GM19025 (cell line): ENCODE results near the gene AGK.
"Not testable (repeated sequence)": the region's sequence is repeated elsewhere in the genome, so short reads cannot be mapped to it uniquely, and the experiment has no call there.

Source experiments
- ATAC-seq: cut with Tn5 transposase; IDR thresholded peaks from one replicate; pipeline ENCODE4 v1.9.1; 2021; ENCODE audit warnings: mild to moderate bottlenecking, low read depth, moderate library complexity; ENCODE audit not compliant: unreplicated experiment

The AGK gene

DNA sequence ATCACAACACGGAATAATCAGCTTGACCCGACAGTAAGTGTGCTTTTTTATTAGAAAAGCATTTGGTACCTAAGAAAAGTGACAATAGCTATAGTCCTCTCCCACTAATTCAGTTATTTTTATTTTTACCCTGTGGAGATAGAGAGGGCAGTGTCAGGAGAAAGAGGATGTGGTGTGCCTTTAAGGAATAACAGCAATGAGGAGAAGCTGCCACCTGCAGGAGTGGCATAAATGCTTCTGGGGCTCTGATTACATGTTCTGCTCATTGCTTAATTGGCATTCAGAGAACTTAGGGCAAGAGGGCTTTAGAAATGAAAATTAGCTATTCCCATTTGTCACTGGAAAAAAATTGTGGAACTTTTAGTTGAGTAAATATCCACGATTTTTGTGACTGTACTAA, 90.7 kb downstream of the AGK start:
- no peak for ATAC-seq

DNA sequence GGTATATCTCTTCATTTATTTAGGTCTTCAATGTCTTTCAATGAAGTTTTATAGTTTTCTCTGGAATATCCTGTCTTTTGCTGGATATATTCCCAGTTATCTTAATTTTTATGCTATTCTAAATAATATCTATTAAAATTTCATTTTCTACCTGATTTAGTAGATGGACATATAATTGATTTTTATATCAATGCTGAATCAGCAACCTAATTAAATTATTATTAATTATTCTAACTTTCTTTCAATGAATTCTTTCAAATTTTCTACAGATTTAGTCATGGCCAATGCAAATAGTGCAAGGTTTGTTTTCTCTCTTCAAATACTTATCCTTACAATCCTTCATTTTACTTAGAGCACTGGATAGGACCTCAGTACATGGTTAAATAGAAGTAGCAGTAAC, 94.0 kb downstream of the AGK start:
- ATAC-seq: no peak

DNA sequence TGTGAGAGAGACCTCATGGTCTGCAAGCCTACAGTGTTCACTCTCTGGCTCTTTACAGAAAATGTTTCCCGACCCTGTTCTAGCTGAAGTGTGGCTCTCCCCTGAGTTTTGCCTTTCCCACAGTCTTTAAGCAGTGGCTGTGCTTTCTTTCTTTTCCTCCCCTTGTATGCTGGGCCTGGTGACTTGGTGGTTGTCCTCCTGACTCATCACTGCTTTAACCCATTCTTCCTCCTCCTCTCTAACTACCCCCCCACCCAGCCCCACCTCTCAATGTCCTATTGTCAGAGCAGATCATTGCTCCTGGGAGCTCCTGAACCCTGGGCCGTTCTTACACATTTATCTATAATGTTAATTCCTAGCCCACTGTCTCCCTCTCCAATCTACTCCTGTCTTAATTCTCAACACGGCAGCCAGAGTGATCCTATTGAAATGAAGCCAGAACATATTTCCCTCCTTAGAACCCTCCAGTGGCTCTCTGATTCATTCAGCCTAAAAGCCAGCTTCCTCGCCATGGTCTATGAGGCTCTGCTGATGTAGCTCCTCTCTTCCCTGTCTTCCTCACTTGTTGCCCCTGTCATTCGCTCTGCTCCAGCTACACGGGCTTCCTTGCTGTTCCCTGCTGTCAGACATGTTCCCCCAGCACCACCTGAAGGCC, 95.7 kb downstream of the AGK start:
- ATAC-seq: no peak

DNA sequence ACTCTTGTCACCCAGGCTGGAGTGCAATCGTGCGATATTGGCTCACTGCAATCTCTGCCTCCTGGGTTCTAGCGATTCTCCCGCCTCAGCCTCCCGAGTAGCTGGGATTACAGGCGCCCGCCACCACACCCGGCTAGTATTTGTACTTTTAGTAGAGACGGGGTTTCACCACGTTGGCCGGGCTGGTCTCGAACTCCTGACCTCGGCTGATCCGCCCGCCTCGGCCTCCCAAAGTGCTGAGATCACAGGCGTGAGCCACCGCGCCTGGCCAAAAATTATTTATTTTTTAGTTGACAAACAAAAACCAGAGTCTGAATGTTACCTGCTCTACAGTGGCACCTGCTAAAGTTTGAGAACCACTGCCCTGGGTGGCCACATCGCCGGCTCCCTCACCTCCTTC, 96.5 kb downstream of the AGK start:
- ATAC-seq: not testable (repeated sequence)

DNA sequence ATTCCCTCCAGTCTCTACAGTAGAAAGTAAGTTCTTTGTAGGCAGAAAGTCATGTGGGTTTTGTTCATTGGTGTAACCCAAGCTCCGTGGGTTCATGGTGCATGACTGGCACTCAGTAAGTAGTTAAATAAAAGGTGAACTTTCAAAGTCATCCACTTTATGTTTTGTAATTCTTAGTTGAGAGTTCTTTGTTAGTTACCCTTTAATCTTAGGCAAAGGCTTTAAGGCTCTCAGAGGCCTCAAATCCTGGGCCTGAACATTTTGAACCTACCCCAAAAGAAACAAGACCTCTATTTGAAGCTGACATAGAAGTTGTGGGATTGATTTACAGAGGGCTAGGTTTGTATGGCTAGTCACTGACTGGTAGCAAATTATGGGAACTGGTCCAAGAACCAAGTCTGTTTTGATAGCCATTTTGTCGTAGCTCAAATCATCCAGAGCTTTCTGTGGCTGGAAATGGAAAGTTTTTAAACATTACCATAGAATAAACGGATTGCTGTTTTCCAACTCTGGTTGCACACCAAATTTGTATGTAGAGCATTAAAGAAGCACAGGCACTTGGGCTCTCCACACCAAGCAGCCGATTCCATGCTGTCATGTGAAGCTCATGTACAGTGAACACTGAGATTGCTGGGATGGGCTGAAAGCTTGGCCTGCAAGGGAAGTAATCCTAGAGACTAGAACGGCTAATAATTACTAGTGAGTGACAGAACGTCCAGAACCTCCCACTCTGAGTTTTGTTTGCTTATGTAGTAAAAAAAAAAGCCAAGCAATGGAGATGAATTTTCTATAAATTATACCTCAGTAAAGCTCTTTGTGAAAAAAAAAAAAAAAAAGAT, 97.3 kb downstream of the AGK start:
- no peak for ATAC-seq

DNA sequence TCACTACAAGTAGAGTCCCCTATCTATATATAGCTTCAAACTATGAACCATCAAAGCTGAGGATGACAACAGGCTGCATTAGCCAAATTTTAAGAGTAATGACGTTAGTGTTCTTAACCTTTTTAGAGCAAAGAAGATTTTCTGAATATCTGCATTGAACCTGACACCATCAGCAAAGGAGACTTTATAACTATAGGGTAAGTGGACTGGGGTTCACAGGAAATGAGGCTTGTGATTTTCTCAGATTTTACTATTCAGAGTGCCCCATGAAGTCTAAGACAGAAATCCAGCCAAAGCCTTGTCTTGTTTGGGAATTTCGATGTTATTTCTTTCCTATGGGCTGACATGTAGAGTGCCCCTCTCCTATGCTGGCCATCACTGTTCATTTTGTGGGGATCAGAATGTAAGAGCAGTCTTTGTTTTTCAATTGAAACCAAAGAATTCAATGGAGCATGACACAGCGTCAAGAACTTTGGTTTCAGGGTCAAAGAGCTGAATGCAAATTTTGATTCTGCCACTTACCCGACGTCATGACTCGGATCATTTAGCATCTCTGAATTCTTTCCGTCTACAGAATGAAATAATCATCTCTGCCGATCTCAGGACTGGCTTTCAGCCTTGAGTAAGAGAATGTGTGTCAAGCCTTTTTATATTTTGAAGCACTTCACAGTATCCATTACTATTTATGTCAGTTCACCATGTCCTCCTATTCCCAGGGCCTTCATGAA, 98.1 kb downstream of the AGK start:
- ATAC-seq: peak; percentile 76

DNA sequence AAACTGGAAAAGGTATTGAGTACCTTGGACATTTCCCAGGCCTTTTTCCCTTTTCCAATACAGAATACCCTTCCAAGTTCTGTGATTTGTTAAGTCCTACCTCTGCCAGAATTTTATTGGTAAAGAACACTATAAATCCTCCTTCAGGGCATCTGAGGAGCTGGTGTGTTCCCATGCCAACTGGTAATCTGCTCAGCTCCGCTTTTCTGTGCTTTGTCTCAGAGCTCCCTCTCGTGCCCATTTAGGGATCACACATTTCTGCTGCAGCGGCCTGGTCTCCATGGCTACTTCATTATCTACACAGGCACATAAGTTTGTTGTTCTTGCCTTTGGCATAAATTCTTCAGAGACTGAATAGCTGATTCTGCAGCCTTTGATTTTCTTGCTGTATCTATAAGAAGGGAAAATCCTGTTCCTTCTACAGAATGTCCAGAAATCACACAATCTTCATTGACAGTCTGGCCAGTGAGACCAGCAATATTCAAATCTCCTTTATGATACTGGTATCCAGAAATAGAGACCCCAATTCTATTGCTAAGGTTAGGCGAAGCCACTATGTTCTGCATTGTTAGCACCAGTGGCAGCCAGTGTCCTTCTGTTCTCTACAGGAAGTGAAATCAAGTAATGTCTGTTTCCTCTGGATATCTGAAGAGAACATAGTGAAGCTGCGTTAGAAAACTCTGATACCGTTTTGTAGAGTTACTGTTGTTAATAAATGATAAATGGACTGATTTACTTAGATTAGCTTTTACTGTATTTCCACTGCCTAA, 98.8 kb downstream of the AGK start:
- ATAC-seq: peak; percentile 63

DNA sequence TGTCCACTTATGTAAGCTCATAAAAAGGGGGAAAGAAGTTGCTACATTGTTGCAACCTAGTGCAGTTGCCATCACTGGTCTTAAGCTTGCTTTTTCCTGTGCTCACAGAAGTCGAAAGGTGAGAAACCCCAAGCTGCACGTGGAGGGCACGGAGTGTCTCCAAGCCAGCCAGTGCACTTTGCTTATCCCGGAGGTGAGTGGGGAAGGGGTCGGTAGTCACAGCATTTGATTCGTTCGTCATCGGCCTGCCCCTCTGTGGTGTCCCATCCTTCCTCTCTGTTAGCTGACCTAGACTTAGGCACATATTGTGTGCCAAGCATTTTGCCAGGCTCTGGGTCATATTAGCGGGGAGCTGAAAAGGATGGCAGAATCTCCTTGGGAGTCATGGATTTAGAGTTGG, 100.2 kb downstream of the AGK start:
- no peak for ATAC-seq

DNA sequence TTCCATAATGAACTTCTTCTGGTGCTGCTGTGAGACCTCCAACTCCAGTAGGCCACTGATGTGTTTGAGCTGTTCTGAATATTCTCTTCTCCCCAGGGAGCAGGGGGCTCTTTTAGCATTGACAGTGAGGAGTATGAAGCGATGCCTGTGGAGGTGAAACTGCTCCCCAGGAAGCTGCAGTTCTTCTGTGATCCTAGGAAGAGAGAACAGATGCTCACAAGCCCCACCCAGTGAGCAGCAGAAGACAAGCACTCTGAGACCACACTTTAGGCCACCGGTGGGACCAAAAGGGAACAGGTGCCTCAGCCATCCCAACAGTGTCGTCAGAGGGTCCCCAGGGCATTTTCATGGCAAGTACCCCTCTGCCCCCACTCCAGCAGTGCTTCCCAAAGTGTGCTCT, 101.5 kb downstream of the AGK start:
- no peak for ATAC-seq

DNA sequence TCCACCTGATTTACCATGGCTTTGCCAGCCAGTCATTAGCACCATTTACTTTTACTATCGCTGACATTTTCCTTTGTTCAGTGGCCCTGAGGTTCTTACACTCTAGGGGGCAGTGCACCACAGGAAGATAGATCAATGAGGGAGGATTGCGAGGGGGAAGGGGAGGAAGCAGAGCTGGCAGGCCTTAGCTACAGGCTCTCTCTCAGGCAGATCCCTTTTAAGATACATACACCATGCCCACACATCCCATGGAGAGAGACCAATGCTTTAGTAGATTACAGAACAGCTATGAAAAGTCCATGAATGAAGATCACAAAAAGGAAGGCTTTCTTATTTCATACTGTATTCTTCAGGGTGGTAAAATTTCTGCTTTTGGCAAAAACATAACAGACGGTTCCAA, 103.3 kb downstream of the AGK start:
- ATAC-seq: peak; percentile 45

DNA sequence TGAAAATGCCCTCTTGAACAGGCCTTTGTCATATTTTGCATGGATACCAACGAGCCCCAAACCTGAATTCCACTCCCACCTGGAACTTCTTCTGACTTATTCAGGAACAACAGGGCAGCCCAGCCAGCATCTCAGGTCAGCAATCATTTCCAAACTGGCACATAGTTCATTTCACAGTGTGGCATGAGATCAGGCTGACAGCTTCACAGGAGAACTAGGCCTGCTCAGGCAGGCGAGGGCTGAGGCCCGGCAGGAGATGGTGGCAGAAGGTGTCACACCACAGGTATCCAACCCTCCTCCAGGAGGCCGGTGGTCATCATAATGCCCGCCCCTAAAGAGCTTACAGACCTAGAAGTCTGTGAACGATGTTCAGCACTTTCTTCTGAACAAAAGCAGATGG, 108.3 kb downstream of the AGK start:
- no peak for ATAC-seq

DNA sequence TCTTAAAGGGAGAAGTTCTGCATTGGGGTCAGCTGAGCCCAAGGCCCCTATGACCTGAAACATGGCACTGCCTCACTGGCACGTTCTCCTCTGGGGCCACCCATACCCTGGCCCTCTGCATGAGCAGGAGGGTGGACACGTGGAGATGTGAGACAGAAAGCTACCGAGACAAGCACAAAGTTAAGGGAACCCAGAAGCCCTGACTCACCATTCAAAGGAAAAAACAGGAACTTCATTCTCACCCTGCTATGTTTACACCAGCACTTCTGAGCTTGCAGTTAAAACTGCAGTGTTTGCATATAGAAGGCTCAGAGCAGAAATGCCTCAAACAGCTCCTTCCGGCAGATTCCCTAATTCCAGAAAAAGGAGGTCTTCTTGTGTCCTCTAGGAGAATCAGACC, 109.0 kb downstream of the AGK start:
- no peak for ATAC-seq

DNA sequence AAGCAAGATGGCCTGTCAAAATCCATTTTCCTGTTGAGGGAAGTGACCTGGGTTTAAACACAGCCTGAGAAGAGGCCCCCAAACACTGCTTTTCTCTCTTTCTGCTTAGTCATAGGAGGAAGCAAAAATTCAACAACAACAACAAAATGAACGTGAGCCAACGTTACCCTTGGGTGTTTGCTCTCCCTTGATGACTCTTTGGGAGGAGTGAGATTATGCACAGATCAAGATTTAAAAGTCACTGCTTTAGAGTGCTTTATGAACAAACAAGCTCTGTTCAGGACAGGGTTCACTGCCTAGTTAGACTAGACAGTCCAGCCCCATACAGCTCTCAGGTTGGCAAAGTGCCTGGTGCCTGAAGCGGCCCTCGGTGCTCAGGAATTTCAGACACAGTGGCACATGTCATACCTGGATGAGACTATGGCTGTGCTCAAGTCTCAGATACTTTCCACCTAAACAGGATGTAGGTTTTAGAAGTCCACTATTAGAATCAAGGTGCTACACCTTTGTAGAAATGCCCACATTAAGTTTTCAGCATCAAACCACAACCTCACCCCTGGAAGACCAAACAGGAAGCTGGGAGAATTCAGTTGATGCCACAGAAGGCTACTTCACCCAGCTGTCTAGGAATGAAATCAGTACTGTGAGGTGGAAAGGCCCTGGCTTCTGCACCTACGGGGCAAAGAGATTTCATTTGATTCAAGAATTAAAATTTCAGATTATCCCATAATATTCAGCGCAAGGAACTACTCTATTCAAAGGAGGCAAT, 112.1 kb downstream of the AGK start:
- no peak for ATAC-seq

DNA sequence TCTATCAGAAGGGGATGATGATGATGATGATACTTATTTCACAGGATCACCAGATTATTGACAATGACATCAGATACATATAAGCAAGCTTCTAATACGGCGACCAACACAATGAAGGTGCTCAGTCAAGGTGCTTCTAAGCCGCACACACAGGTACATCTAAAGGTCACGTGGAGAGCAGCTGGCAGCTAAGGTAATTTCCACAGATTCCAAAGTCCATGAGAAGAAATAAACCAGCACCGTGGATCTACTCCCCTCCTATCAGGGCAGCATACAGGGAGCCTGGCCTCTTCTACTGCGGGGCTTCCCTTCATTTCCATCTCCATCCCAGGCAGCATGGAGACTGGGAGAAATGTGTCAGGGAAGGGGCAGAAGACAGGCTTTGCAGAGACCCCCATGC, 113.2 kb downstream of the AGK start:
- ATAC-seq: no peak

DNA sequence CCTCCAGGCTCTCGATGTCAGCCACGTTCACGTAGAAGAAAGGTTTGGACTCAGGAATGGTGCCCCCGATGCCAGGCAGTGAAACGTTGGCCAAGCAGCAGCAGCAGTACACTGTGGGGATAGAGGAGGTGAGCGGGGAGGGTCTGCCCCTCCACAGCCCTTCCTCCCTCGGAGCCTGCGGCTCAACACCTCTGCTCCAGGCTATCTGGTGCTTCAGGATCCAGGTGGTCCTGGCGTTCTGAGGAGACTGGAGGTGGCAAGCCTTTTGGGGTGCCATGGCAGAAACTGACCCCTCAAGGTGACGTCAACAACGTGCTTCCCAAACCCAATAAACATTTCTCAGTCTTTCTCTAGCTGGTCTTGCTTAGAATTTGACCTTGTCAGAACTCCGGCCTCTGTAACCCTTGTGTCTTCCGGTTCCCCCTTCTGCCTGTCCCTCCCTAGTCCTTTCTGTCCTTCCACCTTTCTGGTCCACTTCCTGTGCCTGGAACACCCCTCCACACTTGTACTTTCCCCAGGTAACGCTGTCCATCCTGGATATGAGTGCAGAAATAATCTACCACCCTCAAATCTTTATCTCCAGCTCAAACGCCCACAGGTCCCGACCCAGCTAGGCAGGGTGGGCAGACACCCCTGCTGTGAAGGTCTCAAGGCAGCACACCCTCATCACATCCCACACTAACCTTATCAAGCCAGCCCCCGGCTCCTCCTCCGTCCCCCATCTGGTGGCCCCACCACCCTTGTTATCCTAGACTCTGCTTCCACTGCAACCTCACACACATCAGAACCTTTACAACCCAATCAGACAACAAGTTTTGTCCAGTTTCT, 114.2 kb downstream of the AGK start:
- no peak for ATAC-seq

DNA sequence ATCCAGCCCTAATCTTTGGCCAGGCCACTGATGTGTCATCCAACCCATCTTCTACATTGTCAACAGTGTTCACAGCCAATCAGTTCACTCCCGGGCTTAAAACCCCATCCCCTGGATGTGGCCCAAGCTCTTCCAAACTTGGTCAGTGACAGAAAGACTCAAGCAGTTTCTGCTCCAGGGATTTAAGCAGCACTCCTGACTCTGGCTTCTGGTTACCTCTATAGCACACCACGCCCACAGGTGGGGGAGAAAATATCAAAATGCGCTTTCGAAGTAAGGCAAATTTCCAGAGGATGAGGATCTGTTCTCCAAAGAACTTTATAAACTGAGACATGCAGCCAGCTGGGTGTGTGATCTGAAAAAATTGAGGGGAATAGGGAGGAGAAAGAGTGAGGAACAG, 114.9 kb downstream of the AGK start:
- no peak for ATAC-seq

DNA sequence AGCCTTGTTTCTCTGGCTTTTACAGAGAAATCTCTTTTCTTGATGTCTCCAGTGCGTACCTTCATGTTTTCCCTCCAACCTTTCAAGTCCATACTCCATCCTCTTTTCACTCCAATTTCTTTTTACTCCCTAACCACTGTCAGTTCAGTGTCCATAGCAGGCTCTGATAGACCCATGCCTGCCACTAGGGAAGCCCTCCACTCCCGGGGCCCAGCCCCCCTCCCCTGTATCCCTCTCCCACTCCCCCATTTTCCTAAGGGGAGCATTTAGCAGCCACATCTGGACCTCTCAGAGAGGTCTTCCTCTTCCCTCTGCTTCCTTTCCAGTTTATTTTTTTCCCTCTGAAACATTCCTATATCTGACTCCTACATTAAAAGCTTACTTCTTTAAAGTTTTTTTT, 117.6 kb downstream of the AGK start:
- no peak for ATAC-seq

DNA sequence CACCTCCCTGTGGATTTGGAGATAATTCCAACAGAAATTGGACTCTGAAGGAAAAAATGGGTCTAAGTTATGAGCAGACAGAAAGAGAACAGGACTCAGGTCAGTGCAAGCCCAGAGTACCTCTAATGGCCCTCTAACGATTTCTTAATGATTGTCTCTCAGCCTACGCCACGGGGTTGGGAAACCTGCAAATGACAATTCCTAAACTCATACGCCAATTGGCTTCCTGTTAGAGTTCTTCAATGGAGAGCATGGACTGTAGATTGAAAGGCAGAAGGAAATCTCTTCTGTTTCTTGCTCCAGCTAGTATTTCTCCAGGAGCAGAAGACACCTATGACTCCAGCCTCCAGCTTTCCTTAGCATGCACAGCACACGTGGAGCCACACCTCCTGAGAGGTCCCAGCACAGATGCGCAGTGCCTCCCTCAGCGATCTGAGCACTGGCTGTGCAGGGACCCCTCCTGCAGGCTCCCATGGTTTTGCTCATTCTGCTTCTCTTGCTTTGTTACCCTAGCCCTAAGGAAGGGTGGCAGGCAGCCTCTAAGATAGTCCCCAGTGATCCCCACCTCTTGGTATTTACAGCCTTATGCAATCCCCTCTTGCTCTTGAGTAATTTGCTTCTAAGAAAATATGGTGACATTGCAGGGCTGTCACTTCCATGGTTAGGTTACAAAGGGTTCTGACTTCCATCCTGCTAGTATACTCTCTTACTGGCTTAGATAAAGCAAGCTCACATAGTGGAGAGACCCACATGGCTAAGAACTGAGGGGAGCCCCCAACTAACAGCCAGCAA, 120.7 kb downstream of the AGK start:
- ATAC-seq: no peak
